Glutamatergic neuron (in vitro differentiated cells): ENCODE measurements around the gene LRRC10. TPM values are rescaled to one million over a fixed set of nuclear protein-coding genes. Genes with fewer than 3 reads are reported as not detected.
A peak's percentile ranks its signal among the peaks of the same experiment; 100 is the strongest.

Experiments used
- DNase-seq: peaks from one replicate; pipeline ENCODE4 v3.0.0; 2022
- H3K27ac Mint-ChIP-seq: one replicate; pipeline ENCODE4 v1.8.0; 2020; ENCODE audit warnings: mild to moderate bottlenecking, mixed read lengths, inconsistent platforms; ENCODE audit not compliant: unreplicated experiment
- H3K27me3 Mint-ChIP-seq: one replicate; pipeline ENCODE4 v1.8.0; 2020; ENCODE audit warnings: mild to moderate bottlenecking, moderate library complexity, mixed read lengths, inconsistent platforms; ENCODE audit not compliant: unreplicated experiment
- H3K36me3 Mint-ChIP-seq: one replicate; pipeline ENCODE4 v1.8.0; 2020; ENCODE audit warnings: mild to moderate bottlenecking, mixed read lengths, inconsistent platforms; ENCODE audit not compliant: unreplicated experiment
- H3K4me1 Mint-ChIP-seq: one replicate; pipeline ENCODE4 v1.8.0; 2020; ENCODE audit warnings: mild to moderate bottlenecking, low read depth, mixed read lengths, inconsistent platforms; ENCODE audit not compliant: unreplicated experiment
- H3K4me3 Mint-ChIP-seq: one replicate; pipeline ENCODE4 v1.8.0; 2020; ENCODE audit warnings: mild to moderate bottlenecking, mixed read lengths, inconsistent platforms; ENCODE audit not compliant: unreplicated experiment
- H3K9me3 Mint-ChIP-seq: one replicate; pipeline ENCODE4 v1.8.0; 2020; ENCODE audit warnings: mild to moderate bottlenecking, moderate library complexity, mixed read lengths, inconsistent platforms; ENCODE audit not compliant: unreplicated experiment
- CTCF ChIP-seq: fragments of 200-600 bp; sonication (generic); IDR thresholded peaks from one replicate; pipeline ENCODE4 v1.5.0; 2021; ENCODE audit not compliant: partially characterized antibody, unreplicated experiment
- total RNA-seq: library from RNA; stranded (reverse); fragmentation: NEBNext Ultra II Directional; extraction: Animal tissue kit (Norgen Biotek cat#: 25700); gene quantifications from one replicate; pipeline ENCODE4 v1.2.1, GENCODE V29; 2021; ENCODE audit not compliant: unreplicated experiment

LRRC10 gene
- total RNA-seq, 1 donor from 2014 or later, result not detected

- Mint-ChIP-seq H3K27me3 (peaks cover 3% of the 10 kb centered on the region), H3K9me3 (no peaks in the 10 kb centered on the region), H3K4me1 (no peaks in the 10 kb centered on the region), H3K27ac (no peak overlapping the region), H3K36me3 (no peaks in the 10 kb centered on the region), H3K4me3 (no peak overlapping the region)
- no peak for TF ChIP-seq CTCF
- no peak for DNase-seq
Observed at GRCh38 chr12:69588527-69588926, 22.2 kb downstream of the LRRC10 start.

GRCh38 chr12:69585189-69586062, 25.3 kb downstream of the LRRC10 start, which contains the start of gene CCT2:
Gene CCT2, plus strand, starts transcription at chr12:69585459. Its CDS starts 63 bp downstream, at chr12:69585522.
- H3K36me3 Mint-ChIP-seq, result no peaks in the 10 kb centered on the region
- peak within 1 kb of the TSS; percentile 99 for H3K4me3 Mint-ChIP-seq
- H3K27ac Mint-ChIP-seq, result peak within 1 kb of the TSS; percentile 89
- DNase-seq, result peak; percentile 97
- H3K9me3 Mint-ChIP-seq, result no peaks in the 10 kb centered on the region
- peak; percentile 63 for TF ChIP-seq CTCF
- H3K4me1 Mint-ChIP-seq, result no peaks in the 10 kb centered on the region
- peaks cover 3% of the 10 kb centered on the region for H3K27me3 Mint-ChIP-seq

- Mint-ChIP-seq H3K27ac (no peak overlapping the region), H3K27me3 (peaks cover 4% of the 10 kb centered on the region), H3K9me3 (no peaks in the 10 kb centered on the region), H3K36me3 (no peaks in the 10 kb centered on the region), H3K4me3 (no peak overlapping the region), H3K4me1 (no peaks in the 10 kb centered on the region)
- no peak for TF ChIP-seq CTCF
- DNase-seq, result no peak
Observed at GRCh38 chr12:69583203-69583602, 27.5 kb downstream of the LRRC10 start.

- TF ChIP-seq CTCF, result no peak
- Mint-ChIP-seq H3K4me3 (no peak overlapping the region), H3K4me1 (no peaks in the 10 kb centered on the region), H3K9me3 (no peaks in the 10 kb centered on the region), H3K27me3 (peaks cover 2% of the 10 kb centered on the region), H3K27ac (peak overlapping the region; percentile 16), H3K36me3 (no peaks in the 10 kb centered on the region)
- DNase-seq, result no peak
Observed at GRCh38 chr12:69580074-69580473, 30.6 kb downstream of the LRRC10 start.

- no peak for DNase-seq
- Mint-ChIP-seq H3K36me3 (no peaks in the 10 kb centered on the region), H3K4me3 (no peak overlapping the region), H3K27ac (no peak overlapping the region), H3K4me1 (no peaks in the 10 kb centered on the region), H3K27me3 (peaks cover 2% of the 10 kb centered on the region), H3K9me3 (peaks cover 2% of the 10 kb centered on the region)
- TF ChIP-seq CTCF, result no peak
Observed at GRCh38 chr12:69579029-69579428, 31.7 kb downstream of the LRRC10 start.
